HepG2 (cell line): ENCODE measurements around the gene CCL5. TPM values are rescaled to one million over a fixed set of nuclear protein-coding genes. Genes with fewer than 3 reads are reported as not detected.

Experiments
- ATAC-seq: fragments of 200-7000 bp; cut with Tn5 transposase; 3 replicates; pipeline ENCODE4 v1.9.1; 2020; ENCODE audit warnings: mild to moderate bottlenecking, moderate library complexity
- BruUV-seq: library from RNA; stranded (reverse); fragments of 400-500 nt; replicated peaks from 2 replicates; lab custom pipeline; 2021; lab: Mats Ljungman, UMichigan
- CTCF ChIA-PET: fragments of 300-600 bp; formaldehyde crosslinking; extraction: SDS; loops from one replicate; lab custom pipeline; 2021; ENCODE audit warnings: low total read pairs, inconsistent platforms, low intra/inter-chr PET ratio; lab: Yijun Ruan, JAX
- POLR2A ChIA-PET: fragments of 350-600 bp; sonication (Branson Sonifier 250); formaldehyde crosslinking; loops from one replicate; lab custom pipeline; 2020; ENCODE audit warnings: antibody characterized with exemption, inconsistent platforms; lab: Yijun Ruan, JAX
- DNase-seq: peaks from one replicate; pipeline ENCODE4 v3.0.0-alpha.2; 2015; ENCODE audit warnings: low spot score
- FAIRE-seq: peaks from 3 replicates; lab custom pipeline; 2011; peaks lifted over from hg19 to GRCh38; lab: Jason Lieb, UNC
- H2AFZ ChIP-seq: one replicate; pipeline ENCODE4 v1.6.1; 2011; ENCODE audit warnings: low read length, inconsistent platforms
- H3K27ac ChIP-seq: fragments of 300-600 bp; 3 replicates; pipeline ENCODE4 v1.8.0; 2011; ENCODE audit warnings: mixed run types, mild to moderate bottlenecking, mixed read lengths, low read length, inconsistent platforms; ENCODE audit not compliant: insufficient read depth; ENCODE audit errors: extremely low read length
- H3K27me3 ChIP-seq, 2 experiments: fragments of 200-600 bp in 1 of 2; 2 replicates in 1 of 2; 3 replicates in 1 of 2; pipeline versions ENCODE4 v1.6.0 to v1.8.0; 2011; ENCODE audit warnings: low read length in 2 of 2, mild to moderate bottlenecking in 2 of 2, moderate library complexity in 2 of 2, inconsistent platforms in 1 of 2; ENCODE audit not compliant: insufficient read depth in 2 of 2, control insufficient read depth in 1 of 2
- H3K36me3 ChIP-seq, 2 experiments: fragments of 200-600 bp in 1 of 2; replicated peaks in 1 of 2; 2 replicates in 1 of 2; 3 replicates in 1 of 2; pipeline versions ENCODE4 v1.5.1 to v1.8.0; 2011; ENCODE audit warnings: low read length in 2 of 2, inconsistent platforms in 1 of 2; ENCODE audit not compliant: insufficient read depth in 2 of 2, control insufficient read depth in 1 of 2
- H3K4me1 ChIP-seq: 2 replicates; pipeline ENCODE4 v1.5.1; 2012; ENCODE audit warnings: low read length, inconsistent platforms; ENCODE audit not compliant: insufficient read depth
- H3K4me2 ChIP-seq: 2 replicates; pipeline ENCODE4 v1.6.0; 2011; ENCODE audit warnings: low read depth, low read length, inconsistent platforms
- H3K4me3 ChIP-seq, 3 experiments: fragments of 200-600 bp in 1 of 3; sonication (generic), shearing (Covaris generic) in 1 of 3; replicated peaks in 1 of 3; 2 replicates each; pipeline ENCODE4 v1.5.1; 2011 to 2016; ENCODE audit warnings: low read length in 3 of 3, inconsistent platforms in 2 of 3, low read depth in 2 of 3, mild to moderate bottlenecking in 2 of 3, control low read depth in 1 of 3, mixed read lengths in 1 of 3; ENCODE audit not compliant: insufficient read depth in 1 of 3
- H3K79me2 ChIP-seq: one replicate; pipeline ENCODE4 v1.6.1; 2011; ENCODE audit warnings: low read length, inconsistent platforms; ENCODE audit not compliant: insufficient read depth
- H3K9ac ChIP-seq: 2 replicates; pipeline ENCODE4 v1.6.0; 2011; ENCODE audit warnings: mild to moderate bottlenecking, low read depth, low read length, inconsistent platforms; ENCODE audit not compliant: insufficient read depth
- H3K9me3 ChIP-seq: 2 replicates; pipeline ENCODE4 v1.5.1; 2012; ENCODE audit warnings: mild to moderate bottlenecking, low read length
- H4K20me1 ChIP-seq: 2 replicates; pipeline ENCODE4 v1.6.0; 2011; ENCODE audit warnings: inconsistent platforms, mild to moderate bottlenecking, low read length, moderate library complexity; ENCODE audit not compliant: insufficient read depth
- AHDC1 ChIP-seq: sonication (generic); formaldehyde crosslinking; IDR thresholded peaks from 2 replicates; pipeline ENCODE4 v1.5.1; 2020; ENCODE audit warnings: mild to moderate bottlenecking, missing genetic modification reagents, borderline replicate concordance
- ATF7 ChIP-seq, 2 experiments: fragments of 450-650 bp in 1 of 2; sonication (generic) in 1 of 2; formaldehyde crosslinking in 1 of 2; IDR thresholded peaks; 2 replicates each; pipeline versions ENCODE4 v1.4.0 to v1.6.1; 2016 to 2020; ENCODE audit warnings: antibody characterized with exemption in 1 of 2, mild to moderate bottlenecking in 1 of 2, missing genetic modification reagents in 1 of 2
- ISX ChIP-seq: sonication (generic); formaldehyde crosslinking; conservative IDR thresholded peaks from 2 replicates; pipeline ENCODE4 v1.5.0; 2020; ENCODE audit warnings: missing genetic modification reagents
- NFYB ChIP-seq: sonication (generic); formaldehyde crosslinking; IDR thresholded peaks from 2 replicates; pipeline ENCODE4 v1.4.0; 2020; ENCODE audit warnings: missing genetic modification reagents
- TAF1 ChIP-seq: sonication (generic); formaldehyde crosslinking; IDR thresholded peaks from 2 replicates; pipeline ENCODE4 v1.4.0; 2020; ENCODE audit warnings: missing genetic modification reagents
- TFE3 ChIP-seq: IDR thresholded peaks from 2 replicates; pipeline ENCODE4 v1.6.1; 2016
- THAP9 ChIP-seq: sonication (generic); formaldehyde crosslinking; IDR thresholded peaks from 2 replicates; pipeline ENCODE4; 2020; ENCODE audit warnings: missing genetic modification reagents, mild to moderate bottlenecking, borderline replicate concordance
- ZFAT ChIP-seq: sonication (generic); formaldehyde crosslinking; conservative IDR thresholded peaks from 2 replicates; pipeline ENCODE4 v1.8.1; 2023; ENCODE audit warnings: missing genetic modification reagents, inconsistent platforms
- ZNF468 ChIP-seq: sonication (generic); formaldehyde crosslinking; IDR thresholded peaks from 2 replicates; pipeline ENCODE4 v1.8.0; 2022; ENCODE audit warnings: mild to moderate bottlenecking, moderate library complexity, missing genetic modification reagents
- ZNF550 ChIP-seq: sonication (generic); formaldehyde crosslinking; IDR thresholded peaks from 2 replicates; pipeline ENCODE4 v1.4.0; 2020; ENCODE audit warnings: mild to moderate bottlenecking, missing genetic modification reagents, borderline replicate concordance
- ZNF776 ChIP-seq: sonication (generic); formaldehyde crosslinking; IDR thresholded peaks from 2 replicates; pipeline ENCODE4 v1.4.0; 2020; ENCODE audit warnings: mild to moderate bottlenecking, missing genetic modification reagents
- WGBS: methylation state at CpG from one replicate; pipeline ENCODE4 v1.1.6; 2017; ENCODE audit warnings: low lambda C conversion rate; 5-methylcytosine and 5-hydroxymethylcytosine counted together
- in situ Hi-C: cut with HindIII; loops from 2 replicates; pipeline ENCODE4 v1.10.0; 2017; ENCODE audit warnings: low pct_unique_long_range_greater_than_20kb; ENCODE audit not compliant: extremely low pct_ligation_motif_present
- intact Hi-C: fragments of 100-400 bp; cut with micrococcal nuclease; formaldehyde crosslinking; loops from one replicate; pipeline ENCODE4 v1.10.0; 2022; ENCODE audit not compliant: unreplicated experiment
- polyA plus RNA-seq, 8 experiments: library from polyadenylated mRNA; depleted of rRNA in 3 of 8; stranded (reverse) in 7 of 8; unstranded in 1 of 8; fragments of >200 nt; fragmentation: Illumina TruSeq in 4 of 8; extraction: Trizol in 4 of 8; gene quantifications; 2 replicates each; pipeline versions ENCODE4 v1.2.1 to v1.2.3, GENCODE V29; 2011 to 2016; ENCODE audit warnings: low read depth in 4 of 8, missing spikeins in 1 of 8, mixed read lengths in 1 of 8; ENCODE audit not compliant: insufficient read depth in 1 of 8
- total RNA-seq, 5 experiments: library from RNA; depleted of rRNA; stranded (reverse); fragments of >200 nt; fragmentation: Illumina TruSeq; extraction: Trizol; gene quantifications; 2 replicates each; pipeline ENCODE4 v1.2.3, GENCODE V29; 2016; ENCODE audit warnings: low read depth in 1 of 5

CCL5 gene
- total and polyA plus RNA-seq, 2 of the 13 experiments (the other 11 are each of a cell fraction or from before 2014, with no cell fraction given): 0.13 to 0.29 TPM

GRCh38 chr17:35842239-35842638 lies 37.9 kb downstream of the CCL5 start:
- no peaks in the 10 kb centered on the region for H3K27me3 ChIP-seq
- H3K4me2 ChIP-seq: no peak overlapping the region
- ChIA-PET POLR2A (no interaction called here), CTCF (no interaction called here)
- no TSS peak for BruUV-seq
- peaks cover 34% of the 10 kb centered on the region for H3K4me1 ChIP-seq
- intact Hi-C loops (no loop called here), in situ Hi-C loops (no loop called here)
- FAIRE-seq: no peak
- H3K36me3 ChIP-seq: peaks cover 17 to 68% of the 10 kb centered on the region in 2 experiments
- no peak overlapping the region for H3K4me3 ChIP-seq
- ATAC-seq: no peak
- H4K20me1 ChIP-seq: 0 out of 2 replicates have a peak, but pooled peaks cover 5% of the 10 kb centered on the region
- no peak overlapping the region for H3K9ac ChIP-seq
- no peaks in the 10 kb centered on the region for H3K79me2 ChIP-seq
- WGBS: 96% methylated on average over 5 of the region's 5 CpGs
- DNase-seq: no peak
- TF ChIP-seq NFYB (CRISPR knock-in tag) (no peak), ATF7 (IDR thresholded peaks at IDR 0.05) (no peak), ATF7 (CRISPR knock-in tag; IDR thresholded peaks at IDR 0.05) (no peak), ZFAT (CRISPR knock-in tag) (no peak), ZNF468 (CRISPR knock-in tag) (no peak), TFE3 (CRISPR knock-in tag) (no peak), ZNF776 (CRISPR knock-in tag) (no peak), THAP9 (CRISPR knock-in tag) (no peak), AHDC1 (no peak), TAF1 (CRISPR knock-in tag) (no peak), ISX (CRISPR knock-in tag) (no peak), ZNF550 (CRISPR knock-in tag) (no peak)
- TF ChIP-seq, all 625 proteins: peak for 0
- Histone ChIP-seq H3K27ac (no peak overlapping the region), H2AFZ (no peak overlapping the region), H3K9me3 (no peaks in the 10 kb centered on the region)
